ENCODE data around the gene HAUS5. TPM values are rescaled to one million over a fixed set of nuclear protein-coding genes. Genes with fewer than 3 reads are reported as not detected.

Gene HAUS5
- total RNA-seq, 1 donor from 2014 or later = 12.3 TPM

GRCh38 chr19:35613574-35613973, 1.0 kb downstream of the HAUS5 start:
- DNase-seq (ENCODE audit: low read depth) = no peak
- Histone ChIP-seq H3K4me3 (ENCODE audit: low read depth, low read length) (no peak overlapping the region), H3K36me3 (ENCODE audit: control insufficient read depth, insufficient read depth, low read length) (no peaks in the 10 kb centered on the region), H3K27me3 (ENCODE audit: control insufficient read depth, insufficient read depth, low read length) (no peaks in the 10 kb centered on the region)
- TF ChIP-seq CTCF (IDR thresholded peaks at IDR 0.05; ENCODE audit: insufficient read depth, low read length, poor library complexity, severe bottlenecking) = no peak

GRCh38 chr19:35615036-35615435, 2.5 kb downstream of the HAUS5 start:
- H3K4me3 ChIP-seq (ENCODE audit: low read depth, low read length) = no peak overlapping the region
- DNase-seq (ENCODE audit: low read depth) = no peak
- H3K36me3 ChIP-seq (ENCODE audit: control insufficient read depth, insufficient read depth, low read length) = no peaks in the 10 kb centered on the region
- TF ChIP-seq CTCF (IDR thresholded peaks at IDR 0.05; ENCODE audit: insufficient read depth, low read length, poor library complexity, severe bottlenecking) = no peak
- no peaks in the 10 kb centered on the region for H3K27me3 ChIP-seq (ENCODE audit: control insufficient read depth, insufficient read depth, low read length)

- Histone ChIP-seq H3K36me3 (ENCODE audit: control insufficient read depth, insufficient read depth, low read length) (no peaks in the 10 kb centered on the region), H3K27me3 (ENCODE audit: control insufficient read depth, insufficient read depth, low read length) (no peaks in the 10 kb centered on the region), H3K4me3 (ENCODE audit: low read depth, low read length) (no peak overlapping the region)
- peak; percentile 23 for TF ChIP-seq CTCF (IDR thresholded peaks at IDR 0.05; ENCODE audit: insufficient read depth, low read length, poor library complexity, severe bottlenecking)
- DNase-seq (ENCODE audit: low read depth) = no peak
Measured at GRCh38 chr19:35618857-35619256, 6.3 kb downstream of the HAUS5 start.

- no peak for TF ChIP-seq CTCF (IDR thresholded peaks at IDR 0.05; ENCODE audit: insufficient read depth, low read length, poor library complexity, severe bottlenecking)
Measured at GRCh38 chr19:35619290-35619923, 6.9 kb downstream of the HAUS5 start.

GRCh38 chr19:35620001-35620400, 7.5 kb downstream of the HAUS5 start:
- Histone ChIP-seq H3K36me3 (ENCODE audit: control insufficient read depth, insufficient read depth, low read length) (no peaks in the 10 kb centered on the region), H3K4me3 (ENCODE audit: low read depth, low read length) (no peak overlapping the region), H3K27me3 (ENCODE audit: control insufficient read depth, insufficient read depth, low read length) (no peaks in the 10 kb centered on the region)
- DNase-seq (ENCODE audit: low read depth) = no peak
- no peak for TF ChIP-seq CTCF (IDR thresholded peaks at IDR 0.05; ENCODE audit: insufficient read depth, low read length, poor library complexity, severe bottlenecking)

More at GRCh38 chr19:35619290-35619923, 6.9 kb downstream of the HAUS5 start:
- Histone ChIP-seq H3K36me3 (ENCODE audit: control insufficient read depth, insufficient read depth, low read length) (no peaks in the 10 kb centered on the region), H3K27me3 (ENCODE audit: control insufficient read depth, insufficient read depth, low read length) (no peaks in the 10 kb centered on the region), H3K4me3 (ENCODE audit: low read depth, low read length) (no peak overlapping the region)
- DNase-seq (ENCODE audit: low read depth) = no peak

GRCh38 chr19:35621708-35622107, 9.2 kb downstream of the HAUS5 start:
- H3K4me3 ChIP-seq (ENCODE audit: low read depth, low read length) = no peak overlapping the region
- no peak for TF ChIP-seq CTCF (IDR thresholded peaks at IDR 0.05; ENCODE audit: insufficient read depth, low read length, poor library complexity, severe bottlenecking)
- no peaks in the 10 kb centered on the region for H3K36me3 ChIP-seq (ENCODE audit: control insufficient read depth, insufficient read depth, low read length)
- no peaks in the 10 kb centered on the region for H3K27me3 ChIP-seq (ENCODE audit: control insufficient read depth, insufficient read depth, low read length)
- DNase-seq (ENCODE audit: low read depth) = no peak
